ENCODE data around the gene MYOF. TPM values are rescaled to one million over a fixed set of nuclear protein-coding genes. Genes with fewer than 3 reads are reported as not detected.

The MYOF gene
- total RNA-seq, 1 donor = 5.2 TPM

- H3K9me3 ChIP-seq (ENCODE audit: low read depth, low read length) = no peaks in the 10 kb centered on the region
- H3K4me3 ChIP-seq (ENCODE audit: low read length) = no peak overlapping the region
- no peaks in the 10 kb centered on the region for H3K27me3 ChIP-seq (ENCODE audit: insufficient read depth, low read length)
- peaks cover 40% of the 10 kb centered on the region for H3K4me1 ChIP-seq (ENCODE audit: insufficient read depth, low read length)
Measured at GRCh38 chr10:93410697-93411348, 71.3 kb downstream of the MYOF start.

GRCh38 chr10:93408783-93409182 is 73.4 kb downstream of the MYOF start:
- H3K4me3 ChIP-seq (ENCODE audit: low read length) = no peak overlapping the region
- no peaks in the 10 kb centered on the region for H3K27me3 ChIP-seq (ENCODE audit: insufficient read depth, low read length)
- peaks cover 26% of the 10 kb centered on the region for H3K4me1 ChIP-seq (ENCODE audit: insufficient read depth, low read length)
- no peaks in the 10 kb centered on the region for H3K9me3 ChIP-seq (ENCODE audit: low read depth, low read length)

DNA sequence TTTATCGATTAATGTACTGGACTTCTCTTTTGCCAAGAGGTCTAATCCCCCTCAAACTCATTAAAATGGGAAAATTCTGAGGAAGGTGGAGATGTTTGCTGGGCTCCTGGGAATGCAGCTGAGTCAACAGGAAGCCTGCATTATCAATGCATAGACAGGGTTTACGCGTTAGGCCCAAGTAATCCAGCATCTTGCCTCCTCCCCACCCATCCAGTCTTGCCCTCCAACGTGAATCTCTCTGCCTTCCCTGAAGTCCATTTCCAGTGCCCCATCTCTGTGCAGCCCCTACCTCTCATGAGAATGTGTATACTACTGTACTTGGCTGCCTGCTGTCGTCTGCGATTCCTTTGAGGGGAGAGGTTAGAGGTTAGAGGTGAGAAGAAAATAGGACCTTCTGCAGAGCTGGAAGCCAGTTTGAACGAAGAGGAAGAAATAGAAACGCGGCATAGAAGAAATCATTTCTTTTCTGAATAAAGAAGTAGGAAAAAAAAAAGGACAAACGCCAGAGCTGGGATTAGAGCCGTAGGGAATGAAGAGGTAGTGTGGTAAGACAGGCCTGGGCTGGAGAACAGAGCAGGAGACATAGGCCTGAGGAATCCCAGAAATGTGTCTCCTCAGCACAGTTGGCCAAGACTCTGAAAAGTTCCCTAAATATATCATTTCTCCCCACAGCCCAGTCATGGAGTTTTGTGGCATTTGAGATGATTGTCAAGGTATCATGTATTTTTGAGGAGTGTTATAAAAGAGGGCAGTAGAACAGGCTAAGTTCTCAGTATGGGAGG is 75.6 kb downstream of the MYOF start:
- no peaks in the 10 kb centered on the region for H3K27me3 ChIP-seq (ENCODE audit: insufficient read depth, low read length)
- no peaks in the 10 kb centered on the region for H3K9me3 ChIP-seq (ENCODE audit: low read depth, low read length)
- no peak overlapping the region for H3K4me3 ChIP-seq (ENCODE audit: low read length)
- H3K4me1 ChIP-seq (ENCODE audit: insufficient read depth, low read length) = peaks cover 3% of the 10 kb centered on the region

- Histone ChIP-seq H3K4me3 (ENCODE audit: low read length) (no peak overlapping the region), H3K27me3 (ENCODE audit: insufficient read depth, low read length) (no peaks in the 10 kb centered on the region), H3K4me1 (ENCODE audit: insufficient read depth, low read length) (no peaks in the 10 kb centered on the region)
Measured at GRCh38 chr10:93404048-93404354, 78.1 kb downstream of the MYOF start.

GRCh38 chr10:93403152-93404047 is 78.7 kb downstream of the MYOF start:
- no peaks in the 10 kb centered on the region for H3K9me3 ChIP-seq (ENCODE audit: low read depth, low read length)
- H3K4me1 ChIP-seq (ENCODE audit: insufficient read depth, low read length) = no peaks in the 10 kb centered on the region
- no peaks in the 10 kb centered on the region for H3K27me3 ChIP-seq (ENCODE audit: insufficient read depth, low read length)
- no peak overlapping the region for H3K4me3 ChIP-seq (ENCODE audit: low read length)

More at GRCh38 chr10:93404048-93404354, 78.1 kb downstream of the MYOF start:
- no peaks in the 10 kb centered on the region for H3K9me3 ChIP-seq (ENCODE audit: low read depth, low read length)

DNA sequence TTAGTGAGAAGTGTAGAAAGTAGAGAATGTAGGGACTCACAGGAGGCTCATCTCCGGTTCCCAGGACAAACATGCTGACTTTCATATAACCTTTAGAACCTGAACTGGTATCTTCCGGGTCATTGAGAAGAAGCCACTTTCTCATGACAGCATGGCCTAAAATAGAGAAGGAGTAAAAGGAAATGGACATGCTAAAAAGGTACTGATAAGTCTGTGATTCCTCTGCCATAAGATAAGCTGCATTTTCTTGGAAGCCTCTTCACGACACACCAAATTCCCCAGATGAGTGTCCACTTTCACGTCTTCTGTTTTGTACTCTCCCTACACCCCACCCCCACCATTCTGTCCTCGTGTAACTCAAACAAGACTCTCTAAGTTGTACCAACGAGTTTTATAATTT is 79.9 kb downstream of the MYOF start:
- H3K27me3 ChIP-seq (ENCODE audit: insufficient read depth, low read length) = no peaks in the 10 kb centered on the region
- no peaks in the 10 kb centered on the region for H3K9me3 ChIP-seq (ENCODE audit: low read depth, low read length)
- H3K4me1 ChIP-seq (ENCODE audit: insufficient read depth, low read length) = no peaks in the 10 kb centered on the region
- H3K4me3 ChIP-seq (ENCODE audit: low read length) = no peak overlapping the region

GRCh38 chr10:93398528-93398927 is 83.6 kb downstream of the MYOF start:
- Histone ChIP-seq H3K27me3 (ENCODE audit: insufficient read depth, low read length) (no peaks in the 10 kb centered on the region), H3K9me3 (ENCODE audit: low read depth, low read length) (no peaks in the 10 kb centered on the region), H3K4me3 (ENCODE audit: low read length) (no peak overlapping the region), H3K4me1 (ENCODE audit: insufficient read depth, low read length) (no peaks in the 10 kb centered on the region)

GRCh38 chr10:93397020-93397419 is 85.1 kb downstream of the MYOF start:
- Histone ChIP-seq H3K9me3 (ENCODE audit: low read depth, low read length) (no peaks in the 10 kb centered on the region), H3K4me1 (ENCODE audit: insufficient read depth, low read length) (no peaks in the 10 kb centered on the region), H3K27me3 (ENCODE audit: insufficient read depth, low read length) (no peaks in the 10 kb centered on the region), H3K4me3 (ENCODE audit: low read length) (no peak overlapping the region)

DNA sequence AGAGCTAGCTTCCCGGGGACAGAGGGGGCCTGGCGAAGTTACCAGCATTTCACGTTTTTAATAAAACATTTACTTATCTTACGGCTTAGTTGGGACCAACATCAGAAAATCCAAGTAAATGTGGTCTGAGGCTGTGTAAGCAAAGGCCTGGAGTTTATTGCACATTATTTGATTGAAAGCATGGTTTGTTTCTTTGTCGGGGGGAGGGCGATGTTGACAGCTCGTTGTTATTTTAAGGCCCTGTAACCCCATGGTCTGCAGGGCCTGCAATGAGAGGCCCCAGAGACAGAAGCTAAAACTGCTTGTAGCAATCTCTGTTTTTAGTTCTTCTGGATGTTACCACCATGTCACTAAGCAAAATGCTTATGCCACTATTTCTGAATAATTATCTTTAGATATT is 88.9 kb downstream of the MYOF start:
- H3K27me3 ChIP-seq (ENCODE audit: insufficient read depth, low read length) = no peaks in the 10 kb centered on the region
- H3K4me3 ChIP-seq (ENCODE audit: low read length) = no peak overlapping the region
- H3K9me3 ChIP-seq (ENCODE audit: low read depth, low read length) = no peaks in the 10 kb centered on the region
- H3K4me1 ChIP-seq (ENCODE audit: insufficient read depth, low read length) = peaks cover 26% of the 10 kb centered on the region

DNA sequence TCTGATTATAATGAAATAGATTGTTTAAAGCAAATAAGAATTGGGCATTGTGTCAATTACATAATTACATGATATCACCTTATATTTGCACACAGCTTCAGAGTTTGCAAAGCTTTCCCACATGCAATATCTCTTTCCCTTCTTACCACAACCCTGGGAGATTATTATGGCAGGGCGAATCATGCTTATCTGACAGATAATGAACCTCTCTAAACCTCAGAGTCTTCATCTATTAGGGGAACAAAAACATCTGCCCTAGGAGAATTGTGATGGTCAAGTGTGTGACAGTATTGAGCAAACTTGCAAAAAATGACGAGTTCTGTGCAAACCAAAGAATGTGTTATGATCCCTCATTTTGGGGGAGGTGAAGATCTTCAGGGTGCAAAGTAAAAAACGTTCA is 90.0 kb downstream of the MYOF start:
- Histone ChIP-seq H3K27me3 (ENCODE audit: insufficient read depth, low read length) (no peaks in the 10 kb centered on the region), H3K9me3 (ENCODE audit: low read depth, low read length) (no peaks in the 10 kb centered on the region), H3K4me3 (ENCODE audit: low read length) (no peak overlapping the region)

DNA sequence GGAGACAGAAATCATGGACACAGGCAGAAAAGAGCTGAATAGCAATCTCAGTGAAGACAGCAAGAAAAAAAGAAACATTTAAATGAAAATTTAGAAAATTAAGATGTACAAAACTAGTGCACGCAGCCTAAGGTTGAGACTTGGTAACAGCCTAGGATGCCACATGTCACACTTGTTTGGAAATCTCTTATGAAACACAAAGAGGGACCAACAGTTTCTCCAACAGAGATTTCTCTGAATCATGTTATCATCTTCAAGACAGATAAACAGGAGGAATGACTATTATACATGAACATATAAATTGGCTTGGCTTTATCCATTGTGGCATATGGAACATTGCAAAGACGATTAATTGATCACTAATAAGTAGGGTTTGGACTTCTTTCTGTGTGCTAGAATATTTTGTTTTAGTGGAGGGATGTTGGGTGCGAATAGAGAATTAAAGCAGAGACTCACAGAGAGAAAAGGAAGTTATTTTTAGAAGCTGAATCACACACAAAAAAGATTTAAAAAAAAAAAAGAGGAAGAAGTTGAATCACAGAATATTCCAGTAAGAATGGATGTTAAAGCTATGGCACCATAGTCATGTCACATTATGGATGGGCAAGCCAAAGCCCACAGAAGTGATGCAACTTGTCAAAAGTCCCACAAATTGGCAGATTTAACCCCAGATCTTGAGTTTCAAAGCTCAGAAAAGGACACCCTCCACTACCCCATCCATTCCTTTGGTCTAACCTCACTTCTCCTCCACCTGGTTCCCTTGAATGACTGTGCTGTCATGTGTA is 91.6 kb downstream of the MYOF start:
- Histone ChIP-seq H3K4me3 (ENCODE audit: low read length) (no peak overlapping the region), H3K27me3 (ENCODE audit: insufficient read depth, low read length) (no peaks in the 10 kb centered on the region), H3K9me3 (ENCODE audit: low read depth, low read length) (no peaks in the 10 kb centered on the region), H3K4me1 (ENCODE audit: insufficient read depth, low read length) (peaks cover 47% of the 10 kb centered on the region)

More for the DNA sequence above, 90.0 kb downstream of the MYOF start:
- H3K4me1 ChIP-seq (ENCODE audit: insufficient read depth, low read length) = peaks cover 35% of the 10 kb centered on the region

- Histone ChIP-seq H3K4me1 (ENCODE audit: insufficient read depth, low read length) (peaks cover 66% of the 10 kb centered on the region), H3K9me3 (ENCODE audit: low read depth, low read length) (no peaks in the 10 kb centered on the region), H3K4me3 (ENCODE audit: low read length) (no peak overlapping the region), H3K27me3 (ENCODE audit: insufficient read depth, low read length) (no peaks in the 10 kb centered on the region)
Measured at GRCh38 chr10:93386631-93387369, 95.3 kb downstream of the MYOF start.

GRCh38 chr10:93385345-93385744 is 96.8 kb downstream of the MYOF start:
- H3K4me1 ChIP-seq (ENCODE audit: insufficient read depth, low read length) = peaks cover 54% of the 10 kb centered on the region
- H3K4me3 ChIP-seq (ENCODE audit: low read length) = no peak overlapping the region
- no peaks in the 10 kb centered on the region for H3K9me3 ChIP-seq (ENCODE audit: low read depth, low read length)
- H3K27me3 ChIP-seq (ENCODE audit: insufficient read depth, low read length) = no peaks in the 10 kb centered on the region

- H3K27me3 ChIP-seq (ENCODE audit: insufficient read depth, low read length) = no peaks in the 10 kb centered on the region
- no peaks in the 10 kb centered on the region for H3K9me3 ChIP-seq (ENCODE audit: low read depth, low read length)
- no peak overlapping the region for H3K4me3 ChIP-seq (ENCODE audit: low read length)
- peaks cover 52% of the 10 kb centered on the region for H3K4me1 ChIP-seq (ENCODE audit: insufficient read depth, low read length)
Measured at GRCh38 chr10:93384006-93384405, 98.1 kb downstream of the MYOF start.

Measured in mononuclear cell (primary cell).